LNCaP clone FGC (cell line): Measurements from ENCODE around the gene PRCC.

Experiments
- DNase-seq: peaks from one replicate; pipeline ENCODE4 v3.0.0-alpha.2; 2011; ENCODE audit warnings: low read depth
- H3K4me3 ChIP-seq: 2 replicates; pipeline ENCODE4 v1.5.1; 2011; ENCODE audit warnings: mild to moderate bottlenecking, low read depth, low read length, control low read depth
- CTCF ChIP-seq: IDR thresholded peaks from 2 replicates; pipeline ENCODE4 v1.5.1; 2012; ENCODE audit warnings: mild to moderate bottlenecking; ENCODE audit not compliant: control insufficient read depth, insufficient read depth; ENCODE audit errors: extremely low read depth

The PRCC gene

DNA sequence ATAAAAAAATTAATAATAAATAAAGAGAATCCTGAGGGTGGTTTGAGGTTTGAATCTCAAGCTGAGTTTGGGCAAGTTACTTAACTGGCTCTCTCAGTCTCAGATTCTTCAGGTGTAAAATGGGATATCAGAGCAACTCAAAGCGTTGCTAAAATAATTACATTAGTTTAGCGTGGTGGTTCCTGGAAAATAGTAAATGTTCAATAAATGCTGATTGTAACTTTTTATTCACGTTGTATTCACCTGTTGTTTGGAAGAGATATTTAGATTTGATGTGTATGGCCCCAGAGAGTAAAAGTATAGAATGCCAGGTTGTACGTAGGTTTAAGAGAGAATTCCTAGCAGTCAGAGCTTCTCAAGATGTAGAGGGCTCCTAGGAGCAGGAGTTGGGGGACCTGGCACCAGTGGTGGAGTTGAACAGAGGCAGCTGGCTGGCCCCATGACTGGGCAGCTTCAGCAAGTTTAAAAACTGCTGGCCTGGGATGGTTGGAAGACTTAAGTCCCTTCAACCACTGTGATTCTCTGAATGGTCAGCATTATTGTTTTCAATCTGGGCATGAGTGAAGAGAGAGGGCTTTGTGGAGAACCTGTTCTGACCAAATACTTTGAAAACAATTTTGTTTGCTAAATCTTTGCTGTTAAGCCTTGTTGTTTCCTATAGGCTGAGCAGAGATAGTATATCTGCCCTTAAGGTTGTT lies 22.4 kb downstream of the PRCC start:
- no peak overlapping the region for H3K4me3 ChIP-seq
- no peak for TF ChIP-seq CTCF
- DNase-seq: no peak

- H3K4me3 ChIP-seq: no peak overlapping the region
- TF ChIP-seq CTCF: no peak
- DNase-seq: no peak
Observed at GRCh38 chr1:156794506-156795373, 27.4 kb downstream of the PRCC start.

- no peak for DNase-seq
- H3K4me3 ChIP-seq: no peak overlapping the region
- no peak for TF ChIP-seq CTCF
Observed at GRCh38 chr1:156795374-156795733, 28.0 kb downstream of the PRCC start.

GRCh38 chr1:156795787-156796186 lies 28.5 kb downstream of the PRCC start:
- H3K4me3 ChIP-seq: no peak overlapping the region
- TF ChIP-seq CTCF: no peak
- no peak for DNase-seq

DNA sequence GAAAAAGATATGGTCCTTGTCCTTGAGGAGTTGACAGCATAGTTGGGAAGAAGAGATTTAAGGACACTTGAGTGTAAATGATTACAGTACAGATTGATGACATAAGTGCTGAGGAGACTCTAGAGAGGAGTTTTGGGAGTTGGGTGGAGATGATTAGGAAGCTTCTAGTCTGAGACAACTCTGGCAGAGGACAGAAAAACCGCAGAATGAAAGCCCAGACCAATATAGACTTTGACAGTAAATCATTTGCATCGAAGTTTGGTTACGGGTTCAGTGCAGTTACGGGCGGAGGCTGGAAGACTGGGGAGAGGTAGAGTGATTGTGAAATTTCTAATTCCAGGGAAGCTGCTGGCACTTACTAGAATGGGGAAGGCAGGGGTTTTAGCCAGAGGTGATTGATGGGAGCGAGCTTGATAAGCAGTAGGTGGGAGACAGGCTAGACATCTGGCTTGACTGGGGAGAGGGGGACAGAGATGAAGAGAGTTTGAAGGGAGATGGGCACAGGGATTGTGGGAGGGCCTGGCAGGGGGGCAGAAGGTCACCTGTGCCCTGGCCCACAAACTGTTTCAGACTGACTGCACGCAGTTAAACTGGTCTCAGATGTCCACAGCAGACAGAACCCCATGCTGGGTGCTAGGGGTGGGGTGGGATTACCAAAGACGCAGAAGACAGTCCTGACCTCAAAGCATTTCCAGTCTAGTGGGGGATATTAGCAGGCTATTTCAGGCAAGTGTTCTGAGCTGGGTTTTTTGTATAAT lies 29.2 kb downstream of the PRCC start:
- H3K4me3 ChIP-seq: no peak overlapping the region
- no peak for TF ChIP-seq CTCF
- no peak for DNase-seq

- H3K4me3 ChIP-seq: no peak overlapping the region
- peak; percentile 26 for DNase-seq
- peak; percentile 82 for TF ChIP-seq CTCF
Observed at GRCh38 chr1:156797212-156797871, 30.0 kb downstream of the PRCC start.
